ENCODE data around the gene ERVV-1. TPM values are rescaled to one million over a fixed set of nuclear protein-coding genes. Genes with fewer than 3 reads are reported as not detected.

The ERVV-1 gene
- total RNA-seq, 2 experiments from 2014 or later = not detected

DNA sequence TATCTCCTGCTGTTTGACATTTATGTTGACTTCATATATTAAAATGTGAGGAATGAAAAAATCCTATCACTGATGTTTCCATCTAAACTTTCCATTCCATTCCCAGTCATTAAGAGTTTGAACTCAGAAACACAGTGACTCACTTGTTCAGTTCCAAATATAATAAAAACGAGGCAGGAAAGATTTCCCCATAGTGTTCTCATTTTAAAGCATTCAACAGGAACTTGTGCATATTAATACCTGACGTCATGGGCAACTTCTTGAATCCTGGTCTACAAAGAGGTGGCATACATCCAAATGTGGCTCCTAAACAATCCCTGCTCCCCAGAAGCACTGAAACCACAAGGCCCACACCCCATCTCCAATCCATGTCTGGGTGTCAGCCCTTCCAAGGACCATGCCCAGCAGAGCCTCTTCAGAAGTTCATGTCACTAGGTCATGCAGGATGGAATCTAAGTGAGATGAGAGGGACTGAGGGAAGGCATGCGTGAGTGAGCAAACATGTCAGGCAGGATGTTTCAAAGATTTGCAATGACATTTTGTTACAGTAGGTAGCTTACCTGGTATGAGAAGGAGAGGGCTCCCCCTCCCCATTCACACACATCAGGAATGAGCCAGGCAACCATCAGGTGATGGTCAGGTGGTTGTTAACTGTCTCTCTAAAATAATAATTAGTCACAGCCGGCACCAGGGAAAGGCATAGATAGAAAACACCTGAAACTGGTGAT lies 21.4 kb downstream of the ERVV-1 start:
- ChIA-PET CTCF (no interaction called here), POLR2A (interaction anchor here (0.6 kb wide), 1 partner anchor 684 kb away, joined by 3 read pairs; no protein-coding TSS in a partner anchor)
- H3K9me3 Mint-ChIP-seq (ENCODE audit: insufficient read depth) = peaks cover 27% of the 10 kb centered on the region
- DNase-seq (no peak), ATAC-seq (no peak)
- H3K4me1 Mint-ChIP-seq (ENCODE audit: low read depth) = no peaks in the 10 kb centered on the region
- peaks cover 11% of the 10 kb centered on the region for H3K36me3 Mint-ChIP-seq (ENCODE audit: low read depth)
- H3K27me3 Mint-ChIP-seq (ENCODE audit: low read depth) = no peaks in the 10 kb centered on the region
- no peak overlapping the region for H3K27ac Mint-ChIP-seq
- H3K4me3 Mint-ChIP-seq = no peak overlapping the region

DNA sequence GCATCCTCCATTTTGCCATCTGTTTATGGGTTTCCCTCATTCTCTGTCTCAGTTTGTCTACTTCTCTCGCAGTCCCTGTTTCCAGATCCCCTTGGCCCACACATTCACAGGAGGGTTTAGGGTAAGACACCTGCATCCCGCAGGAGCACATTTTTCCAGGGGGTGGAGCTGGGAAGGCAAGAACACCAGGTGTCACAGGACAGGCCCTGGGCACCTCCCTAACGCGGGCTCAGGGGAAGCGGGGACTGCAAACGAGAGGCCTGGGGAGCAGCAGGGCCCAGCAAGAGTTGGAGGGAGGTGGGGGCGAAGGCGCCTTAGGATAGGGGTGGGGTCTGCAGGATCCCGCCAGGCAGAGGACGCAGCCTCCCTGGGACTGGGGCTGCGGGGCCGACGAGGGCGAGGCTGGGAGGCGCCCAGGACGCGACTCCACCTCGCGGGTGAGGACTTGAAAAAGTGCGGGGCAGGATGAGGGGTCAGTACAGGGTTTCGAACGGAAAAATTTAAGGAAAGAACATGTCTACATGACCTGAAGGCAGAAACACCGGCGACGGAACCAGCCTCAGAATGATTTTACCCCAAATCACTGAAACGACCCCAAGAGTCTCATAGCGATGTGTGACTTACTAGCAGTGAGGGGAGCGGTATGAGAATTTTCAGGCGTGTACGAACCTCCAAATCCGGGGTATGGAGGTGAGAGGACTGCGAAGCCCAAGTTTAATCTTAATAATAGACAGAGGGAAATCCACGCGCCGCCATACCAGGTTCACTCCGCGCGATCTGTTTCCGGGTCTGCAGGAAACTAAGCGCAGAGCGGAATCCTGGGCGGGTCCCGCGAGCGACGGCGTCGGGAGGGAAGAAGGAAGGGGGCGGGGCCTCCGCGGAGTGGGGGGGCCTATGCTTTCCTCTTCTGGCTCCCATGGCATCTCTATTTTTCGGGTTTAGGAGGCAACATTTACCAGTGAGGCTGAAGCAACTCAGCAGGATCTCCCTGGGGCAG lies 23.7 kb downstream of the ERVV-1 start:
- peaks cover 11% of the 10 kb centered on the region for H3K36me3 Mint-ChIP-seq (ENCODE audit: low read depth)
- H3K27ac Mint-ChIP-seq = peak overlapping the region; percentile 4
- ATAC-seq (no peak), DNase-seq (peak; percentile 49)
- ChIA-PET CTCF (no interaction called here), POLR2A (no interaction called here)
- peak overlapping the region; percentile 40 for H3K4me3 Mint-ChIP-seq
- peaks cover 21% of the 10 kb centered on the region for H3K9me3 Mint-ChIP-seq (ENCODE audit: insufficient read depth)
- no peaks in the 10 kb centered on the region for H3K4me1 Mint-ChIP-seq (ENCODE audit: low read depth)
- H3K27me3 Mint-ChIP-seq (ENCODE audit: low read depth) = no peaks in the 10 kb centered on the region

DNA sequence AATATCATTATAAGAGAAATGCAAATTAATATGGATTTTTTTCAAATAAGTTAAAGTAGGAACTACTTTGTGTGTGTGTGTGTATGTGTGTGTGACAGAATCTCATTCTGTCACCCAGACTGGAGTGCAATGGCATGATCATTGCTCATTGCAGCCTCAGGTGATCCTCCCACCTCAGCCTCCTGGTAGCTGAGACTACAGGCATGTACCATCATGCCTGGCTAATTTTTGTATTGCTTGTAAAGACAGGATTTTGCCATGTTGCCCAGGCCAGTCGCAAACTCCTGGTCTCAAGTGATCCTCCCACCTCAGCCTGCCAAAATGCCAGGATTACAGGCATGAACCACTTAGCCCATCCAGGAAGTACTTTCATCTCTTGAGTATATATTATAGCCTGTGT lies 27.6 kb downstream of the ERVV-1 start:
- CTCF ChIA-PET = no interaction called here
- H3K4me3 Mint-ChIP-seq = no peak overlapping the region
- peaks cover 10% of the 10 kb centered on the region for H3K36me3 Mint-ChIP-seq (ENCODE audit: low read depth)

GRCh38 chr19:53045536-53045935 lies 31.8 kb downstream of the ERVV-1 start:
- Mint-ChIP-seq H3K27me3 (ENCODE audit: low read depth) (no peaks in the 10 kb centered on the region), H3K36me3 (ENCODE audit: low read depth) (peaks cover 3% of the 10 kb centered on the region), H3K4me3 (no peak overlapping the region), H3K27ac (no peak overlapping the region), H3K4me1 (ENCODE audit: low read depth) (no peaks in the 10 kb centered on the region), H3K9me3 (ENCODE audit: insufficient read depth) (peaks cover 21% of the 10 kb centered on the region)
- POLR2A ChIA-PET = no interaction called here
- ATAC-seq = no peak
- DNase-seq = no peak
- CTCF ChIA-PET = no interaction called here

More for the DNA sequence above, 27.6 kb downstream of the ERVV-1 start:
- DNase-seq (no peak), ATAC-seq (no peak)
- Mint-ChIP-seq H3K27me3 (ENCODE audit: low read depth) (no peaks in the 10 kb centered on the region), H3K9me3 (ENCODE audit: insufficient read depth) (peaks cover 23% of the 10 kb centered on the region), H3K27ac (no peak overlapping the region), H3K4me1 (ENCODE audit: low read depth) (no peaks in the 10 kb centered on the region)
- POLR2A ChIA-PET = no interaction called here

- Mint-ChIP-seq H3K27me3 (ENCODE audit: low read depth) (no peaks in the 10 kb centered on the region), H3K27ac (no peak overlapping the region), H3K4me3 (no peak overlapping the region), H3K36me3 (ENCODE audit: low read depth) (peaks cover 3% of the 10 kb centered on the region), H3K4me1 (ENCODE audit: low read depth) (no peaks in the 10 kb centered on the region), H3K9me3 (ENCODE audit: insufficient read depth) (peaks cover 23% of the 10 kb centered on the region)
- CTCF ChIA-PET = no interaction called here
- ATAC-seq (no peak), DNase-seq (no peak)
- POLR2A ChIA-PET = interaction anchor here (0.6 kb wide), 1 partner anchor 684 kb away, joined by 4 read pairs; no protein-coding TSS in a partner anchor
Measured at GRCh38 chr19:53047379-53047778, 33.7 kb downstream of the ERVV-1 start.

- ChIA-PET POLR2A (no interaction called here), CTCF (no interaction called here)
- ATAC-seq = no peak
- Mint-ChIP-seq H3K4me1 (ENCODE audit: low read depth) (peaks cover 9% of the 10 kb centered on the region), H3K36me3 (ENCODE audit: low read depth) (peaks cover 6% of the 10 kb centered on the region), H3K27me3 (ENCODE audit: low read depth) (peaks cover 2% of the 10 kb centered on the region), H3K27ac (no peak overlapping the region), H3K4me3 (no peak overlapping the region), H3K9me3 (ENCODE audit: insufficient read depth) (peaks cover 17% of the 10 kb centered on the region)
- DNase-seq = no peak
Measured at GRCh38 chr19:53055117-53055516, 41.4 kb downstream of the ERVV-1 start.

DNA sequence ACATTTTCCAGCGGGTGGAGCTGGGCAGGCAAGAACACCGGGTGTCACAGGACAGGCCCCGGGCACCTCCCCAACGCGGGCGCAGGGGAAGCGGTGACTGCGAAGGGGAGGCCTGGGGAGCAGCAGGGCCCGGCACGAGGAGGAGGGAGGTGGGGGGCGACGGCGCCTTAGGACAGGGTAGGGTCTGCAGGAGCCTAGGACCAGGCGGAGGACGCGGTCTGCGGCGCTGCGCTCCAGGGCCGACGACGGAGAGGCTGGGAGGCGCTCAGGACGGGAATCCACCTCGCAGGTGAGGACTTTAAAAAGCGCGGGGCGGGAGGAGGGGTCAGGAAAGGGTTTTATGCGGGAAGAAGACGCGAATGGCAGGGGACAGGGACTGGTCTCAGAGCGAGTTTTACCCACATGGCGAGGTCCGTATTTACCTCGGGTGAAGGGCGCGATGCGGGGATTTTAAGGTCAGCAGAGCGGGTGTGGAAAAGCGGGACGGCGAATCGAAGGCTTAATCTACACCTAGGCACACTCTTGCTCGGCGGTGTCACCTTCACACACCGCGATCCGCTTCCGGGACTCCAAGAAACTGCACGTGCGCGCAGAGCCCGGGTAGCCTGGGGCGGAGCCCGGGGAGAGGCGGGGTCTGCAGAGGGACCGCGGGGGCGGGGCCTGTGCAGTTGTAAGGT lies 44.3 kb downstream of the ERVV-1 start:
- H3K27me3 Mint-ChIP-seq (ENCODE audit: low read depth) = peaks cover 2% of the 10 kb centered on the region
- H3K4me1 Mint-ChIP-seq (ENCODE audit: low read depth) = peaks cover 9% of the 10 kb centered on the region
- DNase-seq (peak; percentile 37), ATAC-seq (no peak)
- peaks cover 11% of the 10 kb centered on the region for H3K36me3 Mint-ChIP-seq (ENCODE audit: low read depth)
- POLR2A ChIA-PET = no interaction called here
- peaks cover 23% of the 10 kb centered on the region for H3K9me3 Mint-ChIP-seq (ENCODE audit: insufficient read depth)
- no peak overlapping the region for H3K27ac Mint-ChIP-seq
- H3K4me3 Mint-ChIP-seq = peak overlapping the region; percentile 28
- CTCF ChIA-PET = no interaction called here

Other genes starting within 250 kb of the ERVV-1 start
- 10 to 100 TPM; 18.2 to 20.5 TPM for gene ZNF600, start 227.1 kb upstream of the ERVV-1 start, total RNA-seq
- 10 to 100 TPM; 26.9 to 27.5 TPM for gene ZNF28, start 192.3 kb upstream of the ERVV-1 start, total RNA-seq
- 10 to 100 TPM; 21.2 to 26.7 TPM for gene ZNF468, start 156.3 kb upstream of the ERVV-1 start, total RNA-seq
- gene ZNF320, start 116.3 kb upstream of the ERVV-1 start, total RNA-seq = 10 to 100 TPM in 1 of 2 experiments, 1 to 10 TPM in 1; 7.9 to 10.5 TPM
- 1 to 10 TPM; 8.1 to 8.8 TPM for gene ZNF888, start 90.5 kb upstream of the ERVV-1 start, total RNA-seq
- 10 to 100 TPM; 11.2 to 12.9 TPM for gene ZNF816, start 51.0 kb upstream of the ERVV-1 start, total RNA-seq
- gene ERVV-2, start 30.8 kb downstream of the ERVV-1 start, total RNA-seq = not detected
- gene ZNF160, start 89.5 kb downstream of the ERVV-1 start, total RNA-seq = 10 to 100 TPM; 36.5 to 42.2 TPM
- gene ZNF415, start 119.0 kb downstream of the ERVV-1 start, total RNA-seq = 1 to 10 TPM; 1.4 to 1.9 TPM
- 10 to 100 TPM; 12.8 to 13.7 TPM for gene ZNF347, start 145.1 kb downstream of the ERVV-1 start, total RNA-seq
- gene ZNF665, start 179.4 kb downstream of the ERVV-1 start, total RNA-seq = 1 to 10 TPM; 4.9 to 5.9 TPM
- gene ZNF677, start 241.0 kb downstream of the ERVV-1 start, total RNA-seq = 1 to 10 TPM; 7.1 to 9.8 TPM
- not detected for gene VN1R2, start 244.4 kb downstream of the ERVV-1 start, total RNA-seq

All from activated CD8-positive, alpha-beta T cell treated with anti-CD3 and anti-CD28 coated beads, Interleukin-2, amount 10 ng/mL, durations not matched to agents 7 days and 5 days (primary cell).